Measurements from ENCODE around the gene ATXN1. TPM values are rescaled to one million over a fixed set of nuclear protein-coding genes. Genes with fewer than 3 reads are reported as not detected.

The ATXN1 gene
- polyA plus RNA-seq, 1 of the 3 experiments (the other 2 are of a cell fraction) = 7.9 TPM

GRCh38 chr6:16741112-16742016 lies 19.9 kb downstream of the ATXN1 start:
- H4K20me1 ChIP-seq (ENCODE audit: insufficient read depth) = peaks cover 22% of the 10 kb centered on the region; the same call in 1 of the 2 replicates
- WGBS (ENCODE audit: low lambda C conversion rate) = 67% methylated on average over 8 of the region's 8 CpGs
- no peak for DNase-seq
- H3K4me3 ChIP-seq (ENCODE audit: low read depth in 2 of 2, low read length in 1 of 2) = no peak overlapping the region
- no peaks in the 10 kb centered on the region for H3K27me3 ChIP-seq (ENCODE audit: insufficient read depth)
- H3K9ac ChIP-seq = peak overlapping the region; percentile 49; the same call in 1 of the 2 replicates
- peaks cover 6 to 51% of the 10 kb centered on the region in 2 experiments for H3K36me3 ChIP-seq (replicated peaks in 1 of 2; ENCODE audit: control insufficient read depth in 1 of 2, insufficient read depth in 2 of 2, low read length in 1 of 2)
- peak; percentile 94 for TF ChIP-seq TCF12 (IDR thresholded peaks at IDR 0.05)
- no peak for TF ChIP-seq SMC3 (IDR thresholded peaks at IDR 0.05; ENCODE audit: low read depth, low read length)
- peak; percentile 27; the same call in 1 of the 2 replicates for TF ChIP-seq TAF1 (IDR thresholded peaks at IDR 0.05; ENCODE audit: borderline replicate concordance, low read depth, low read length)
- no peak for TF ChIP-seq GATA2 (CRISPR knock-in tag; IDR thresholded peaks at IDR 0.05)
- no peak for TF ChIP-seq MEF2A (IDR thresholded peaks at IDR 0.05; ENCODE audit: borderline replicate concordance, low read depth)
- no peak for TF ChIP-seq RCOR1 (IDR thresholded peaks at IDR 0.05; ENCODE audit: low read length)
- TF ChIP-seq SIN3A (IDR thresholded peaks at IDR 0.05; ENCODE audit: borderline replicate concordance, low read depth, low read length) = peak; percentile 74; the same call in 1 of the 2 replicates
- TF ChIP-seq POLR2AphosphoS5 (IDR thresholded peaks at IDR 0.05; ENCODE audit: low read depth, low read length) = peak; percentile 78; the same call in 1 of the 2 replicates
- TF ChIP-seq RFX5 (IDR thresholded peaks at IDR 0.05; ENCODE audit: low read length) = no peak
- no peak for TF ChIP-seq GABPA (IDR thresholded peaks at IDR 0.05; ENCODE audit: low read depth)
- TF ChIP-seq FOSL2 (IDR thresholded peaks at IDR 0.05; ENCODE audit: borderline replicate concordance, low read depth) = peak; percentile 90
- TF ChIP-seq MAX (IDR thresholded peaks at IDR 0.05; ENCODE audit: low read depth) = peak; percentile 93
- no peak for TF ChIP-seq RAD21 (IDR thresholded peaks at IDR 0.05; ENCODE audit: low read length)
- TF ChIP-seq JUND (IDR thresholded peaks at IDR 0.05) = peak; percentile 92
- TF ChIP-seq EZH2phosphoT487 (IDR thresholded peaks at IDR 0.05; ENCODE audit: borderline replicate concordance, low read depth) = no peak
- TF ChIP-seq FOXM1 (IDR thresholded peaks at IDR 0.05; ENCODE audit: low read depth) = peak; percentile 72; the same call in 1 of the 2 replicates
- TF ChIP-seq RXRA (IDR thresholded peaks at IDR 0.05; ENCODE audit: borderline replicate concordance, low read depth) = peak; percentile 44; the same call in 1 of the 2 replicates
- TF ChIP-seq TEAD4 (IDR thresholded peaks at IDR 0.05; ENCODE audit: borderline replicate concordance, insufficient read depth) = peak; percentile 94
- TF ChIP-seq MXI1 (IDR thresholded peaks at IDR 0.05; ENCODE audit: low read depth, low read length) = peak; percentile 30; the same call in 1 of the 2 replicates
- 0 out of 2 replicates have a peak, but pooled peaks have one; percentile 32 for TF ChIP-seq REST (IDR thresholded peaks at IDR 0.05; ENCODE audit: low read depth, low read length)
- no peak for TF ChIP-seq IRF3 (IDR thresholded peaks at IDR 0.05; ENCODE audit: low read depth, low read length)
- peak; percentile 21; the same call in 1 of the 2 replicates for TF ChIP-seq USF1 (IDR thresholded peaks at IDR 0.05; ENCODE audit: borderline replicate concordance, low read depth)
- no peak for TF ChIP-seq FOXJ3 (CRISPR knock-in tag; IDR thresholded peaks at IDR 0.05)
- peak; percentile 64; the same call in 1 of the 2 replicates for TF ChIP-seq NFIC (IDR thresholded peaks at IDR 0.05; ENCODE audit: borderline replicate concordance)
- no peak for TF ChIP-seq ELF1 (IDR thresholded peaks at IDR 0.05)
- peak in 1 of 2 experiments; percentile 85; a peak in 2 of 4 replicates for TF ChIP-seq EP300 (IDR thresholded peaks at IDR 0.05; ENCODE audit: borderline replicate concordance in 1 of 2, low read depth in 1 of 2, low read length in 1 of 2)
- peak; percentile 91 for TF ChIP-seq PBX3 (IDR thresholded peaks at IDR 0.05)
- H3K79me2 ChIP-seq (ENCODE audit: insufficient read depth) = peaks cover 84% of the 10 kb centered on the region
- H3K9me2 ChIP-seq = no peaks in the 10 kb centered on the region
- peak overlapping the region; percentile 71 to 94; a peak in 3 of 4 replicates for H3K27ac ChIP-seq (ENCODE audit: low read depth in 2 of 2, low read length in 1 of 2)
- peaks cover 0 to 54% of the 10 kb centered on the region in 2 experiments for H3K4me1 ChIP-seq (ENCODE audit: control insufficient read depth in 1 of 2, insufficient read depth in 2 of 2, low read depth in 1 of 2, low read length in 1 of 2)
- H3K4me2 ChIP-seq = peak overlapping the region; percentile 46
- no peaks in the 10 kb centered on the region for H3K9me3 ChIP-seq
- ChIA-PET CTCF (interaction anchor here (1.4 kb wide), 1 partner anchor 22 kb away, joined by 9 read pairs; no protein-coding TSS in a partner anchor), POLR2A (no interaction called here)
- peaks cover 57% of the 10 kb centered on the region for H3F3A ChIP-seq (replicated peaks; ENCODE audit: insufficient read depth)
- H2AFZ ChIP-seq (ENCODE audit: low read depth) = no peak overlapping the region; the same call in 1 of the 2 replicates

Measured in SK-N-SH (cell line).